ENCODE measurements around the gene TOLLIP. TPM values are rescaled to one million over a fixed set of nuclear protein-coding genes. Genes with fewer than 3 reads are reported as not detected.

The TOLLIP gene
- polyA plus RNA-seq, 3 donors, result 35.9 to 50.1 (median 47.8) TPM

DNA sequence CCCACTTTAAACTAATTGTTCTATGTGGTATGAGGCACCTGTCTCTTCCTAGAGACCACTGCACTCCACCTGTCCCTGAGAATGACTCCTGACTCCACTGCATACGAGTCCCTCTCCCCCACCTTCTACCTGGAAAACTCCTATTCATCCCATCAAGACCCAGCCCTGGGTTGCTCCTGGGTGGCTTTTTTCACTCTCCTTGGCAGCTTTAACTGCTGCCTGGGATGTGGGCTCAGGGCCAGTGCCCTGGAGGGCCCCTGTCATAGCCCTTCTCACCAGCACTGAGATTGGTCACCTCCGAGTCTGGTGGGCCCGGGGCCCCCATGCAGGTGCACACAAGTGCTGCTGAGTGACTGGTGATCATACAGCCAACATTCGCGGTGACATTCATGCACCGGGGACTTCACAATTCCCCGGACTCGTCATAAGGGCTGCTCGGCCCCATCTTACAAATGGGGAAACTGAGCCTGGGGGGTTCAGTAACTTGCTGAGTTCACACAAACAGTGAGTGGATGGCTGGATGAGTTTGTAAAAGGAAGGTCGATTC lies 25.9 kb upstream of the TOLLIP start:
- DNase-seq (ENCODE audit: extremely low read depth in 1 of 11, low read depth in 9 of 11, low spot score in 4 of 11), result no peak

- DNase-seq (ENCODE audit: extremely low read depth in 1 of 11, low read depth in 9 of 11, low spot score in 4 of 11), result no peak
These were observed 24.4 kb upstream of the TOLLIP start for GRCh38 chr11:1333860-1334259.

- no peak for DNase-seq (ENCODE audit: extremely low read depth in 1 of 11, low read depth in 9 of 11, low spot score in 4 of 11)
These were observed 23.8 kb upstream of the TOLLIP start for GRCh38 chr11:1333091-1333772.

- no peak for DNase-seq (ENCODE audit: extremely low read depth in 1 of 11, low read depth in 9 of 11, low spot score in 4 of 11)
These were observed 21.0 kb upstream of the TOLLIP start for GRCh38 chr11:1330473-1330872.

- no peak for DNase-seq (ENCODE audit: extremely low read depth in 1 of 11, low read depth in 9 of 11, low spot score in 4 of 11)
These were observed 17.6 kb upstream of the TOLLIP start for GRCh38 chr11:1327064-1327460.

DNA sequence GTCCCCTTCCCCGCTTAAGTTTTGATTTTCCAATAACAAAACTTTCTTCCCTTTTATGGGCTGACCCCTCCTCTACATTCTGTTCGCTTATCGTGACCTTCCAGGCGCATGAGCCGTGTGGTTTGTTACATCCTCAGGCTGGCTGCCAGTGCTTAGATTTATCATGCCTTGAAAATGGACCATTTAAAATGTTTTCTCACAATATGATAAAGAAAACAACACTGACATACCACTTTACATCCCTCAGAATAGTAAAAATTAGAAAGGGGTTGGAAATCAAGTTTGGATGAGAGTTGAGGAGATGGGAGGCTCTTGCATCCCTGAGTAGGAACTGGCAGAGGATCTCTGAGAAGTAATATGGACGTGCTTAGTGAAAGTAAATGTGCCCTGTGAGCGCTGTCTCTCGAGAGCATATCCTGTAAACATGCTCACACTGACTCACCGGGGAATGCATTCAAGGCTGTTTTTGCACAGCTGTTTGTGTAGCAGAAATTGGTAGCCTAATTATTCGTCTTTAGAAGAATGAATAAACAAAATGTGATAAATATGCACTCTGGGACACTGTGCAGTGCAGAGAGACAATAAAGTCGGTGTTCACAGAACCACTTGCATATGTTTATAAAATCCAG lies 17.1 kb upstream of the TOLLIP start:
- DNase-seq (ENCODE audit: extremely low read depth in 1 of 11, low read depth in 9 of 11, low spot score in 4 of 11), result no peak

- DNase-seq (ENCODE audit: extremely low read depth in 1 of 11, low read depth in 9 of 11, low spot score in 4 of 11), result no peak
These were observed 14.3 kb upstream of the TOLLIP start for GRCh38 chr11:1323774-1324173.

DNA sequence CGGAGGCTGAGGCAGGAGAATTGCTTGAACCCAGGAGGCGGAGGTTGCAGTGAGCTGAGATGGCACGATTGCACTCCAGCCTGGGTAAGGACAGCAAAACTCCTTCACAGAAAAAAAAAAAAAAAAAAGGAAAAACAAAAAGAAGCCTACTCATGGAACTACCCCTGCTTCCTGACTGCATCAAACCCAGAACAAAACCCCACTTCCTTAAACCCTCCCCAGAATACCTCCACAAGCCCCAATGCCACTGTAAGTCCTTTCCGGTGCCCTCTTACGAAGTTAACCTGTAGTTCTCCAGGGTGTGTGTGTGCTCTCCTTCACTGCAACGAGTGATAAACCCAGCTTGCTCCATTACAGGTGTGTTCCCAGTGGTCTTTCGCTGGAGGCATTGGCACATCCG lies 8.6 kb upstream of the TOLLIP start:
- DNase-seq (ENCODE audit: extremely low read depth in 1 of 11, low read depth in 9 of 11, low spot score in 4 of 11), result no peak

GRCh38 chr11:1317432-1317831 lies 8.0 kb upstream of the TOLLIP start:
- no peak for DNase-seq (ENCODE audit: extremely low read depth in 1 of 11, low read depth in 9 of 11, low spot score in 4 of 11)

GRCh38 chr11:1310772-1311468 lies 1.5 kb upstream of the TOLLIP start:
- DNase-seq (ENCODE audit: extremely low read depth in 1 of 11, low read depth in 9 of 11, low spot score in 4 of 11), result no peak

DNA sequence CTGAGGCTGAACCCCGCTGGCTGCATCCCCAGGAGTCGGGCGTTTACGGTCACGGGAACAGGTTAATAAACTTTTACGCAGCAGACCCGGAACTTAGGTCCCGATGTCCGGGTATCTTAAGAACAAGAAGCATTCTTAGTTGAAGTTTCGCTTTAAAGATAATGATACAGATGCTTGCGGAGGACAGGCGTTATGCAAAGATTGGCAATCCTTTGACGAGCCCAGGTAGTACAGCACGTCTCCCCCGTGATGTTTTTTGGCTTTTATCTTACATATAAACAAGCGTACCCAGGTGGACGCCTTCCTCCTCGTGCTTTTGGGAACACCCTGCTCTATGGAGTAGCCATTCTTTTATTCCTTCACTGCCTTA lies 871 bp upstream of the TOLLIP start:
- DNase-seq (ENCODE audit: extremely low read depth in 1 of 11, low read depth in 9 of 11, low spot score in 4 of 11), result no peak

- DNase-seq (ENCODE audit: extremely low read depth in 1 of 11, low read depth in 9 of 11, low spot score in 4 of 11), result no peak
These were observed 512 bp downstream of the TOLLIP start for GRCh38 chr11:1308743-1309497.

- DNase-seq (ENCODE audit: extremely low read depth in 1 of 11, low read depth in 9 of 11, low spot score in 4 of 11), result no peak
These were observed 1.3 kb downstream of the TOLLIP start for GRCh38 chr11:1307998-1308742.

GRCh38 chr11:1307163-1307870 lies 2.1 kb downstream of the TOLLIP start:
- DNase-seq (ENCODE audit: extremely low read depth in 1 of 11, low read depth in 9 of 11, low spot score in 4 of 11), result no peak

- DNase-seq (ENCODE audit: extremely low read depth in 1 of 11, low read depth in 9 of 11, low spot score in 4 of 11), result no peak
These were observed 3.0 kb downstream of the TOLLIP start for GRCh38 chr11:1306186-1307162.

DNA sequence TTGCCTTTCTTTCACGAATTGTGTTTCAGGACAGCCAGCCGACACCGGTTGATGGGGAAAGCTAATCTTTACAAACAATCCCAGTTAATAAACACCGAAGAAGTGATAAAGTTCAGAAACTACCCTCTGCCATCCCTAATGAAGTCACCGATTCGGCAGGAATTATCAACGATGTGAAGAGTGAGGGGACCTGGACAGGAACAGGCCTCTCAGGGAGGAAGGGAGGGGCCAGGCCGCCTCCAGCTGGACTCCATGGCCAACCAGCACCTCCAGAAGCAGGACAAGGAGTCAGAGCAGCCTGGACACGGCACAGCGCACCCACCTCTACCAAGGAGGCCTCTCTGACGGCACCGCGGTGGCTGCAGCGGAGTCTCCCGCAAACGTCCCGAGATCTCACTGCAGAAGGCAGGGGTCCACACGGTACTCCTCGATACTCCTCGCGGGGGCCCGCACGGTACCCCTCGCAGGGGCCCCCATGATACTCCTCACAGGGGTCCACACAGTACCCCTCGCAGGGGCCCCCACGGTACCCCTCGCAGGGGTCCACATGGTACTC lies 3.9 kb downstream of the TOLLIP start:
- no peak for DNase-seq (ENCODE audit: extremely low read depth in 1 of 11, low read depth in 9 of 11, low spot score in 4 of 11)

DNA sequence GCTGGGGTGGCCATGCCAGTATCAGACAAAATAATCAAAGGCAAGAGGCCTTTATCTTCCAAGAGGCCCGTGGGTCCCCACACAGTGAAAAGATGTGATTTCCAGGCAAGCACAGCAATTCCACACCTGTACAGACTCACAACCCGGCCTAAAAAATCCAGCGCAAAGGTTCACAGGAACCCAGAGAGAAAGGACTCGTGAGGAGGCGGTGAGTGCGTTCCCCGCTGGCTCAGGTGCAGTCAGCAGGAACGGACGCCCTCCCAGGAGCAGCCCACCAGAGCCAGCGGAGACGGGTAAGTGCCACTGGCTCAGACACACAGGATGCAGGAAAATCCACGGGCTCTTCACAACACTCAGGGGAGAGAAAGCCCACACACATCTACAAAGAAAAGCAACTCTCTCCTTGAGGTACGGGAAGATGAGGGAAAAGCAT lies 4.4 kb downstream of the TOLLIP start:
- no peak for DNase-seq (ENCODE audit: extremely low read depth in 1 of 11, low read depth in 9 of 11, low spot score in 4 of 11)

Measured in renal cortex interstitium (tissue), 11 donors.